ENCODE data around the gene CMA1.

The CMA1 gene

GRCh38 chr14:24465368-24465767 lies 42.7 kb downstream of the CMA1 start:
- DNase-seq, result no peak

GRCh38 chr14:24463884-24464785 lies 43.9 kb downstream of the CMA1 start:
- DNase-seq, result no peak

- no peak for DNase-seq
These were observed 44.8 kb downstream of the CMA1 start for GRCh38 chr14:24463017-24463883.

DNA sequence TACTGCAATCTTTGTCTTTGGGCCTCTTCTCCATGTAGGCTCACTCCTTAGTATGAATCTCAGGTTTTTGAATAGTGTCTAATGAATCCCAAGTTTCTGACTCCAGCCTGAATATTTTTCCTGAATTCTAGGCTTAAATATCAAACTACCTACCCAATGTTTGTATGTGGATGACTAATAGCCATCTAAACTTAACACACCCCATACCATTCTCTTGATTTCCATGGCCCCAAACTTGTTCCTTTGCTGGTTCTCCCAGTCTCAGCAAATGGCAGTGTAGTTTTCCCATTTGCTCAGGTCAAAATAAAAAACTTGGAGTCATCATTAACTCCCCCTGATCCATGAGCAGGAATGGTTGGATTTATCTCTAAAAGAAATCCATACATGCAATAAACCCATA lies 46.7 kb downstream of the CMA1 start:
- DNase-seq, result no peak

- DNase-seq, result no peak
These were observed 48.7 kb downstream of the CMA1 start for GRCh38 chr14:24459331-24459730.

DNA sequence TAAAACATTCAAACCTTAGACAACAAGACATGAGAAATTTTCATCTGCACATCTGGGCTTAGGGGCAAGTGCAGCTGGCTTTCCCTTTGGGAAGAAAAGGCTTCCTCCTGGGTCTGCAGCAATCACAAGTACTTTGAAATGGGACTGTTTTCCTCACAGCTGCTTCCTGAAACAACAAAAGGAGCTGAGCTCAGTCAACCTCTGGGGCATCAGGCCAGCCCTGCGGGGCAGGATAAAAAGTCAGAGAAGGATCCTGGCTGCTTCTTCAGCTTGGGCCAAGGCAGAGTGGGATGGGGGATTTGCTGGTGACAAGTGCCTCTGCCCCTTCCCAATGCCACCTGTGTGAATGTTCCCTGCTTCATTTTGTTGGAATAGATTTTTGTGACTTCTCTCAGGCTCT lies 49.3 kb downstream of the CMA1 start:
- DNase-seq, result no peak

DNA sequence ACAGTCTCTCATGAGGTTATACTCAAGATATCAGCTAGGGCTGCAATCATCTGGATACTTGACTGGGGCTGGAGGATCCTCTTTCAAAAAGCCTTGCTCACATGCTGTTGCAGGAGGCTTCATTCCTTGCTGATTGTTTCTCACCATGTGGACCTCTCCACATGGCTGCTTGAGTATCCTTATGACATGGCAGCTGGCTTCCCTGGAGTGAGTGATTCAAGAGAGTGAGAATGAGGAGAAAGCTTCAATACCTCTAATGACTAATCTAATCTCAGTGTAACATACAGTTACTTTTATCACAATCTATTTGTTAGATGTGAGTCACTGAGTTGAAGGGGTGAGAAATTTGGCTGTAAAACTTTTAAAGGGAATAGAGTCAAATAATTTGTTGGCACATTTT lies 51.1 kb downstream of the CMA1 start:
- DNase-seq, result no peak
